HG03558 (cell line): ENCODE results near the gene SNAPC5.
"Not testable (repeated sequence)": the region's sequence is repeated elsewhere in the genome, so short reads cannot be mapped to it uniquely, and the experiment has no call there.

Experiments
- ATAC-seq: cut with Tn5 transposase; IDR thresholded peaks from one replicate; pipeline ENCODE4 v1.9.1; 2021; ENCODE audit warnings: moderate number of reproducible peaks; ENCODE audit not compliant: unreplicated experiment; ENCODE audit errors: extremely low read depth

The SNAPC5 gene

DNA sequence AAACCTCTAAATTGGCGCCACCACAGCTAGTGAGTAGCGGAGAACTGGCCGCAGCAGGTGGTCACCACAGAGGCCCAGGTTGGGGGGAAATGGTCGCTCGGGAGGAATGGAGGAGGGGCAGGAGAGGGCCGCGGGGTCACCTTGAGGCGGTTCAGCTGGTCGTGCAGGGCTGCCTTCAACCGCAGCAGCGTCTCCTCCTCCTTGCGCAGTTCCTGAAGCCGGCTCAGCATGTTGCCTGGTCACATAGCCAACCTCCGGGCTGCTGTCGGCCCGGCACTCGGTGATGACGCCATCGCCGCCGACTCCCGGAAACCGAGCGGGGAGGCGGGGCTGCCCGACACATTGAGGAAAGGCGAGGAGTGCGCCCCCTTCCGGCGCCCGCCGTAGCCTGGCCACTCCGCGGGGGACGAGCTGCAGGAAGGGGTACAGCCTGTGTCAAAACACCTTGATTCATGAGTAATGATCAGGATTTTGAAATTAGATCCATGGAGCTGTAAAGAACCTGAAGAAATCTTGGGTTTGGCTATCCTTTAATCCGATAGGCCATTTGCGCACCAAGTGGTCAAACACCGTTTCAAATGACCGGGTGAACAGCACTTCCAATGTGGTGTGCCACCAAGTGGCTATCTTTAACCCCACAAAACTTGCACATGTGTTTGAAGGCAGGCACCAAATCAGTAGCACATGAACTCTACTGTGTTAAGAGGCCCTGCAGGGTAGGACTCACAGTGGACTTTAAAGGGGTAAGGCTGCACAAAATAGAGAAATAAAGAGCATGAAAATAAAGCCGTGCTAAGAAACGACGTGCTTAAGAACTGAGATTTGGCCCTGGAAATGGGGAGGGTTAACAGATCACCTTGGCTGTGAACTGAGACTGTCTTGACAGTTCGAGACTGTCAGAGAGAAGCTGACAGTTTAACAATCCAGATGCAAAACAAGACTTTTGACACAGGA is at the start of gene SNAPC5:
TSS of gene SNAPC5 (minus strand) at position 261 of the 954 bp plus-strand sequence. CDS start at position 230, 31 bp downstream.
- no peak for ATAC-seq

DNA sequence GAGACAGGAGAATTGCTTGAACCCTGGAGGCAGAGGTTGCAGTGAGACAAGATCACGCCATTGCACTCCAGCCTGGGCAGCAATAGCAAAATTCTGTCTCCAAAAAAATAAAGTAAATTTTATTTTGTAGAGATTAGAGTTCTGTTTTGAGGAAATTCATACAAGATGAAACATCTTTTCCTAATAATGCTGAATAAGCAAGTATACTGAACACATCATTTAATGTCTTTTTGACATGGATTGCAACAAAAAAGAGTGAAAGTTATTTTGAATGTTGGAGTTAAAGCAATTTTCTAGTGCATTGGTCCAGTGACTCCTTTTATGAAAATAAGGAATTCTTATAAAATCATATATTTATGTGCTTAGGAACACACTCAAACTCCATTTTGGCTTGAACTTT is 47.7 kb upstream of the SNAPC5 start:
- ATAC-seq: no peak

DNA sequence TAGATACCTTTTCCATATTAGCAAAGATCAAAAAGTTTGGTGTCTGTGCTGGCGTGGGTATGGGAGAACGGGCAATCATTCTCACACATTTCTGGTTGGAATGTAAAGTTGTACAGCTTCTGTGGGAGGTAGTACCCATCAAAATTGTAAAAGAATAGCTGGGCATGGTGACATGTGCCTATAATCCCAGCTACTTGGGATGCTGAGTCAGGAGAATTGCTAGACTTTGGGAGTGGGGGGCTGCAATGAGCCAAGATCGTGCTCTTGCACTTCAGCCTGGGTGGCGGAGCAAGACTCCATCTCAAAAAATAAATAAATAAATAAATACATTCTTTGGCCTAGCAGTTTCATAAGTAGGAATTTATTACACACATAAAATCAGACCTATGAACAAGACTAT is 45.3 kb upstream of the SNAPC5 start:
- ATAC-seq: no peak

DNA sequence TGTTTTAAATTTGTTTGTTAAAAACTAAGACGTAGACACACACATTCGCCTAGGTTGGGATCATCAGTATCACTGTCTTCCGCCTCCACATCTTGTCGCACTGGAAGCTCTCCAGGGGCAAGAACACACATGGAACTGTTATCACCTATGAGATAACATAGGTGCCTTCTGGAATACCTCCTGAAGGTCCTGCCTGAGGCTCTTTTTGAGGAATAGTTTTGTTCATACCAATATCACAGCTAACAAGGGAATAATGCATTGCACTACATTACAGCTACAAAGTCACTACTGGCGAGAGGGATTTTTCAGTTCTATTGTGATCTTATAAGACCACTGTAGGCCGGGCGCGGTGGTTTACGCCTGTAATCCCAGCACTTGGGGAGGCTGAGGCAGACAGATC is 37.5 kb upstream of the SNAPC5 start:
- ATAC-seq: no peak

- ATAC-seq: no peak
Measured at GRCh38 chr15:66524838-66525237, 27.3 kb upstream of the SNAPC5 start.

DNA sequence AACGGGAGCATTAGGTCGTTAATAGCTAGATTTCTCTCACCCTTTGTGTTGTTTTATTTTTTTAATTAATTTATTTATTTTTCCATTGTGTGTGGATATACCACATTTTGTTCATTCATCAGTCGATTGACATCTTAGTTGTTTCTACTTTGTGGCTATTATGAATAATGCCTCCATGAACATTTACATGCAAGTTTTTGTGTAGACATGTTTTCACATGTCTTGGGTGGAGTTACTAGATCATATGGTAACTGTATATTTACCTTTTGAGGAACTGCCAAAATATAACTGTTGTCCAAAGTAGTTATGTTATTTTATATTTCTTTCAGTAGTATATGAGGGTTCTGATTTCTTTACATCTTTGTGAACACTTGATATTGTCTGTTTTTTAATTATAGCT is 26.4 kb upstream of the SNAPC5 start:
- no peak for ATAC-seq

GRCh38 chr15:66515901-66516322 is 18.4 kb upstream of the SNAPC5 start:
- no peak for ATAC-seq

DNA sequence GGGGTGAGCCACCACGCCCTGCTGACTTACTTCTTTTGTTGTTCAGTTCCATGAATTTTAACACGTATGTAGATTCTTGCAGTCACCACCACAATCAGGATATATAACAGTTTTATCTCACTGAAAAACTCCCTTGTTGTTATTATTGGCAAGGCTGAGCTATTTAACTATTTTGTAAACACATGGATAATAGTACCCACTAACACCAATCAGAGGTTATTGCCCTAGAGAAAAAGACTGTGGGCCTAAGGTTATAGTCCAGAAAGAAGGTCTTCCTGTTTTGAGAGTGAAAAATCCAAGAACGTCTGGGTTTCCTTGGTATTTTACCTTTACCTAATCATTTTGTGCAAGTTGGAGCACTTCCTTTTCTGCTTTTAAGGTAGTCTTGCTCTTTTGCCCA is 17.0 kb upstream of the SNAPC5 start:
- ATAC-seq: no peak

DNA sequence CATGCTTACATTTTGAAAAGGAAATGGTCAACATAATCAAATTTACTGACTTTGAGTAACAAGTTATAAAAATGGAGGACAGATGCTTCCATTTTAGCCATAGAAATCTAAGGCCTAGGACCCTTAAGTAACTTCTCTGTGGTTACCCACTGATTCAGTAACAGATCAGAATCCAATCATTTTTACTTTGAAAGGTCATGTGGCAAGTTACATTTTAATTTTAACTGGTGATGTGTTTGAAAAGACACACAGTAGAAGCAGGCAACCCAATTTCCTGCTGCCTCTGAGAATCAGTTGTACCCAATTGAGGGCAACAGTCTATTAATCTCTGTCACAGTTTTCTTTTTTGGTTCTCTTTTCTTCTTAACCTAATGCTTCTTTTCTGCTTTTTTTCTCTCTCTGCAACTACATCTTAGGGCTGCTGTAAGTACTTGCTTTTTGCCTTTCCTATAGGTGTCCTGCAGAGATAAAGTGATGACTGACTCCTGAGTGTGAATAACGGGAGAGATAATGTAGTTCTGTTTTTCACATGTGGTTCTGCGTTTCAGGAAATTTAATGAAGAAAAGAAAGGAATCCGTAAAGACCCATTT is 10.8 kb upstream of the SNAPC5 start:
- ATAC-seq: no peak

DNA sequence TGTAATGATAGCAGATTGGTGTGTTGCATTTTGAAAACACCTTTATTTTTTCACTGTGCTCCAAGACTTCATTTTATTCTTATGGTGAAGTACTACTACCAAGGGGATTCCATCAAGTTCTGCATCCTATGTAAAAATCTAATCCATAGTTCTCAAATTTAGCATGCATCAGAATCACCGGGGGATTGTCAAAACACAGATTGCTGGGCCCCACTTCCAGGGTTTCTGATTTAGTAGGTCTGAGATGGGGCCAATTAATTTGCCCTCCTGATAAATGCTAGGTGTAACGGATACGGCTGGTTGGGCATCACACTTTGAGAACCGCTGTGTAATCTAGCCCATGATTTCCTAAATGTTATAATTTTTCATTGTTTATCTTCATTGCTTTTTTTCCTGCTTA is 8.3 kb upstream of the SNAPC5 start:
- ATAC-seq: no peak

DNA sequence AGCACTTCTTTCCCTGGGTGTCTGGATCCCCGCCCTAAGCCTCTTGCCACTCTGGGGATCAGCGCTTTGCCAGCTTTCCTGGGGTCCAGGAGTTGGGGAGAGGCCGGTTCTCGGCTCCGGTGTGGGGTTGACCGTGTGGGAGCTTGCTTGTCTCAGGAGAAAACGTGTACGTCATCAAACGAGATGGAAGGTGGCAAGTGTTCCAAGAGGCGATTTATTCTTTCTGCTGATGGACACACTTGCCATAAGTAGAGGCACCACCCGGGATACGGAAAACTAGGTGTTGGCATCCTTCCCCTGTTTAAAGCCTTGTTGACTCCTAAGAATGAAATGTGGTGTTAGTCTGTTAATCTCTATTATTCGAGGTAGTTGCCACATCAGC is 7.9 kb upstream of the SNAPC5 start:
- no peak for ATAC-seq

GRCh38 chr15:66504563-66505429 is 7.2 kb upstream of the SNAPC5 start, which contains the start of the genes RPL4 and ZWILCH:
RPL4 (minus strand) TSS chr15:66504855; CDS start chr15:66504790, 65 bp downstream.
ZWILCH (plus strand) TSS chr15:66505326; CDS start chr15:66505339, 13 bp downstream.
- ATAC-seq: no peak

- ATAC-seq: no peak
Measured at GRCh38 chr15:66503780-66504562, 6.4 kb upstream of the SNAPC5 start.

- not testable (repeated sequence) for ATAC-seq
Measured at GRCh38 chr15:66503041-66503648, 5.6 kb upstream of the SNAPC5 start.

- ATAC-seq: no peak
Measured at GRCh38 chr15:66502491-66502890, 4.9 kb upstream of the SNAPC5 start.

GRCh38 chr15:66500346-66500745 is 2.8 kb upstream of the SNAPC5 start:
- ATAC-seq: not testable (repeated sequence)

GRCh38 chr15:66498501-66499386 is 1.2 kb upstream of the SNAPC5 start:
- no peak for ATAC-seq

DNA sequence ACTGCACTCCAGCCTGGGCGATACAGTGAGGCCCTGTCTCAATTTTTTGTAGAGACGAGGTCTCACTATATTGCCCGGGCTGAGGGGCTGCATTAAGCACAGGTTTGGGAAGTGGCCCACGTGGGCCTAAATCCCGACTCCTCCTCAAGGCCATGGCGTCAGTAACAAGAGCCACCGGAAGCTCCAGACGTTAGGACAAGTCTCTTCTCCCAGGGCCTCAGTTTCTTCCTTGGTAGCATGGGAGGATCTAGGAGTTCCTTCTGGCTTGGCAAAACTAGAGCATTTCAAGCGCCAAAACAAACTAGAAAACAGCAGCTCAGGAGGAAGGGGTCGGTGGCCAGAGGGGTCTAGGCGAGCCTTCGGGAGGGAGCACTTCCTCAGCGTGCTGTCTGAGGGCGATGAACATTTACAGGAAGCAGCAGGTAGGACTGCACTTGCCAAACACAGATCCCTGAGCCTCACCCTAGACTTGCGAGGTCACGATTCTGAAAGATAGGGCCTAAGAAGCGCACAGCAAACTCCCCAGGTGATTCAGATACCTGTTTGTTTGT is 536 bp downstream of the SNAPC5 start:
- no peak for ATAC-seq
